Ishikawa (cell line): Measurements from ENCODE around the gene TNIP2.

Source experiments
- CEBPB ChIP-seq: IDR thresholded peaks from 2 replicates; pipeline ENCODE4 v1.6.1; 2012
- CREB1 ChIP-seq: IDR thresholded peaks from 2 replicates; pipeline ENCODE4 v1.6.1; 2012; ENCODE audit warnings: low read depth
- EGR1 ChIP-seq: IDR thresholded peaks from 2 replicates; pipeline ENCODE4 v1.6.1; 2012
- EP300 ChIP-seq: IDR thresholded peaks from 2 replicates; pipeline ENCODE4 v1.6.1; 2012; ENCODE audit warnings: borderline replicate concordance
- FOXM1 ChIP-seq: IDR thresholded peaks from 2 replicates; pipeline ENCODE4 v1.6.1; 2012; ENCODE audit warnings: low read depth, borderline replicate concordance
- MAX ChIP-seq: IDR thresholded peaks from 2 replicates; pipeline ENCODE4 v1.6.1; 2012
- NFIC ChIP-seq: IDR thresholded peaks from 2 replicates; pipeline ENCODE4 v1.6.1; 2012
- RAD21 ChIP-seq: IDR thresholded peaks from 2 replicates; pipeline ENCODE4 v1.6.1; 2012; ENCODE audit warnings: low read depth
- TAF1 ChIP-seq: IDR thresholded peaks from 2 replicates; pipeline ENCODE4 v1.6.1; 2012; ENCODE audit warnings: low read depth, mild to moderate bottlenecking
- TCF12 ChIP-seq: IDR thresholded peaks from 2 replicates; pipeline ENCODE4 v1.6.1; 2012; ENCODE audit warnings: low read depth
- TEAD4 ChIP-seq: IDR thresholded peaks from 2 replicates; pipeline ENCODE4 v1.6.1; 2012
- YY1 ChIP-seq: IDR thresholded peaks from 2 replicates; pipeline ENCODE4 v1.6.1; 2012; ENCODE audit warnings: low read depth
- ZBTB7A ChIP-seq: IDR thresholded peaks from 2 replicates; pipeline ENCODE4 v1.6.1; 2012; ENCODE audit warnings: low read depth
- TF ChIP-seq, protein P1 (sequence below): IDR thresholded peaks from 2 replicates; pipeline ENCODE4 v1.6.1; 2012; ENCODE audit warnings: low read depth, mild to moderate bottlenecking
- TF ChIP-seq, protein P2 (sequence below): IDR thresholded peaks from 2 replicates; pipeline ENCODE4 v1.6.1; 2012

TNIP2 gene

GRCh38 chr4:2697995-2698414 lies 58.1 kb downstream of the TNIP2 start:
- TF ChIP-seq MAX (no peak), FOXM1 (no peak), TCF12 (no peak), EP300 (no peak), TEAD4 (no peak), TAF1 (no peak), RAD21 (no peak), EGR1 (no peak), NFIC (no peak), YY1 (no peak), CREB1 (no peak), ZBTB7A (no peak), CEBPB (no peak)
- TF ChIP-seq, protein P1, sequence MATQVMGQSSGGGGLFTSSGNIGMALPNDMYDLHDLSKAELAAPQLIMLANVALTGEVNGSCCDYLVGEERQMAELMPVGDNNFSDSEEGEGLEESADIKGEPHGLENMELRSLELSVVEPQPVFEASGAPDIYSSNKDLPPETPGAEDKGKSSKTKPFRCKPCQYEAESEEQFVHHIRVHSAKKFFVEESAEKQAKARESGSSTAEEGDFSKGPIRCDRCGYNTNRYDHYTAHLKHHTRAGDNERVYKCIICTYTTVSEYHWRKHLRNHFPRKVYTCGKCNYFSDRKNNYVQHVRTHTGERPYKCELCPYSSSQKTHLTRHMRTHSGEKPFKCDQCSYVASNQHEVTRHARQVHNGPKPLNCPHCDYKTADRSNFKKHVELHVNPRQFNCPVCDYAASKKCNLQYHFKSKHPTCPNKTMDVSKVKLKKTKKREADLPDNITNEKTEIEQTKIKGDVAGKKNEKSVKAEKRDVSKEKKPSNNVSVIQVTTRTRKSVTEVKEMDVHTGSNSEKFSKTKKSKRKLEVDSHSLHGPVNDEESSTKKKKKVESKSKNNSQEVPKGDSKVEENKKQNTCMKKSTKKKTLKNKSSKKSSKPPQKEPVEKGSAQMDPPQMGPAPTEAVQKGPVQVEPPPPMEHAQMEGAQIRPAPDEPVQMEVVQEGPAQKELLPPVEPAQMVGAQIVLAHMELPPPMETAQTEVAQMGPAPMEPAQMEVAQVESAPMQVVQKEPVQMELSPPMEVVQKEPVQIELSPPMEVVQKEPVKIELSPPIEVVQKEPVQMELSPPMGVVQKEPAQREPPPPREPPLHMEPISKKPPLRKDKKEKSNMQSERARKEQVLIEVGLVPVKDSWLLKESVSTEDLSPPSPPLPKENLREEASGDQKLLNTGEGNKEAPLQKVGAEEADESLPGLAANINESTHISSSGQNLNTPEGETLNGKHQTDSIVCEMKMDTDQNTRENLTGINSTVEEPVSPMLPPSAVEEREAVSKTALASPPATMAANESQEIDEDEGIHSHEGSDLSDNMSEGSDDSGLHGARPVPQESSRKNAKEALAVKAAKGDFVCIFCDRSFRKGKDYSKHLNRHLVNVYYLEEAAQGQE: no peak
- TF ChIP-seq, protein P2, sequence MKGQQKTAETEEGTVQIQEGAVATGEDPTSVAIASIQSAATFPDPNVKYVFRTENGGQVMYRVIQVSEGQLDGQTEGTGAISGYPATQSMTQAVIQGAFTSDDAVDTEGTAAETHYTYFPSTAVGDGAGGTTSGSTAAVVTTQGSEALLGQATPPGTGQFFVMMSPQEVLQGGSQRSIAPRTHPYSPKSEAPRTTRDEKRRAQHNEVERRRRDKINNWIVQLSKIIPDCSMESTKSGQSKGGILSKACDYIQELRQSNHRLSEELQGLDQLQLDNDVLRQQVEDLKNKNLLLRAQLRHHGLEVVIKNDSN: no peak

DNA sequence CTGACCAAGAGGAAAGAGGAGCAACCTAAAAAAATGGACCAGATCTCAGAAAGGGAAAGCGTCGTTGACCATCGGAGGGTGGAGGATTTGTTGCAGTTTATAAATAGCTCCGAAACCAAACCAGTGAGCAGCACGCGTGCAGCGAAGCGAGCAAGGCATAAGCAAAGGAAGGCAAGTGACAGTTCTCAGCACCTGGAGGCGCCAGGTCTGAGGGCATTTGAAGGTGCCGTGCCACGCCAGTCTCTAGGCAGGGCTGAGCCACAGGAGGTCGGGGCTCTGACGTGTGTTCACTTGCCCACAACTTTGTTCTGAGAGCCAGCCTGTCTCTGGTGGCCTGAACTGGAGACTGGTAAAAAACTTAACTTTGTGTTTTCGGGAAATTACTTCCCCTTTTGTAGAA lies 59.7 kb downstream of the TNIP2 start:
- no peak for TF ChIP-seq RAD21
- TF ChIP-seq, protein P1: no peak
- no peak for TF ChIP-seq CEBPB
- TF ChIP-seq FOXM1: no peak
- no peak for TF ChIP-seq ZBTB7A
- no peak for TF ChIP-seq EP300
- TF ChIP-seq, protein P2: no peak
- TF ChIP-seq EGR1: no peak
- no peak for TF ChIP-seq MAX
- no peak for TF ChIP-seq TEAD4
- no peak for TF ChIP-seq TCF12
- TF ChIP-seq TAF1: no peak
- TF ChIP-seq NFIC: no peak

- TF ChIP-seq TCF12: no peak
- TF ChIP-seq, protein P1: no peak
- no peak for TF ChIP-seq MAX
- no peak for TF ChIP-seq EGR1
- TF ChIP-seq ZBTB7A: no peak
- no peak for TF ChIP-seq NFIC
- no peak for TF ChIP-seq TEAD4
- no peak for TF ChIP-seq RAD21
- TF ChIP-seq YY1: no peak
- TF ChIP-seq TAF1: no peak
- TF ChIP-seq, protein P2: no peak
- TF ChIP-seq FOXM1: no peak
- TF ChIP-seq EP300: no peak
- TF ChIP-seq CEBPB: no peak
- no peak for TF ChIP-seq CREB1
These were observed 60.6 kb downstream of the TNIP2 start for GRCh38 chr4:2695346-2696060.
